GM12872 (cell line): ENCODE data around the gene LRMDA.

Source experiments
- TF ChIP-seq, protein P1 (sequence below): IDR thresholded peaks from 3 replicates; pipeline ENCODE4 v1.5.1; 2011; ENCODE audit warnings: low read depth, mild to moderate bottlenecking, low read length, moderate library complexity; ENCODE audit not compliant: insufficient read depth

LRMDA gene

DNA sequence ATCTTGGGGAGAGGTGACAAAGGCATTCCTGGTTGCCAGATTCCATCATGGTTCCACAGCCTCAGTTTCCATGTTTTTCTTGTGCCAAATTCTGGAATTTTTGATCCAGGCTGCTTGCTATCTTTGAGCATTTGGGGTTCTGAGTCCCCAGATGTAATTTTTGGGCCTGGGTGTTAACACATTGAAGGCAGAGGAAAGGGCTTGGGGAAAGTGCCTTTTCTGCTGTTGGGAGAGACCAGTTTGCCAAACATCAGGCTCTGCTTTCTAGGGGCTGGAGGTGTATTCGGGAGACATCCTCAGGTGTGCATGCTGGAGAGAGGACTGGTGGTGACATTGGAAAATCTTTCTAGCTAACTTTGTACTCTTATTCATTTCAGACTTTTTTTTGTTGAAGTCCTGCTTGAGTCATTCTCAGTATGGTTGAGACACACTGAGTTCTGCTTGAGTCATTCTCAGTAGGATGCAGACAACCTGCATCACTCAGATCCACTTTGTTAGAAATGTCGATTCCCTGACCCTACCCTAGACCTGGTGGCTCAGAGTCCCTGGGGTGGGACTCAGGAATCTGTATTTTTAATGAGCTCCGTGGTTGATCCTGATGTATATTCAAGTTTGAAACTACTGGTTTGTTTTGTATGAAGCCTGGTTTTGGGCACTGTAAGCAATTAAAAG, 101.0 kb downstream of the LRMDA start:
- TF ChIP-seq, protein P1, sequence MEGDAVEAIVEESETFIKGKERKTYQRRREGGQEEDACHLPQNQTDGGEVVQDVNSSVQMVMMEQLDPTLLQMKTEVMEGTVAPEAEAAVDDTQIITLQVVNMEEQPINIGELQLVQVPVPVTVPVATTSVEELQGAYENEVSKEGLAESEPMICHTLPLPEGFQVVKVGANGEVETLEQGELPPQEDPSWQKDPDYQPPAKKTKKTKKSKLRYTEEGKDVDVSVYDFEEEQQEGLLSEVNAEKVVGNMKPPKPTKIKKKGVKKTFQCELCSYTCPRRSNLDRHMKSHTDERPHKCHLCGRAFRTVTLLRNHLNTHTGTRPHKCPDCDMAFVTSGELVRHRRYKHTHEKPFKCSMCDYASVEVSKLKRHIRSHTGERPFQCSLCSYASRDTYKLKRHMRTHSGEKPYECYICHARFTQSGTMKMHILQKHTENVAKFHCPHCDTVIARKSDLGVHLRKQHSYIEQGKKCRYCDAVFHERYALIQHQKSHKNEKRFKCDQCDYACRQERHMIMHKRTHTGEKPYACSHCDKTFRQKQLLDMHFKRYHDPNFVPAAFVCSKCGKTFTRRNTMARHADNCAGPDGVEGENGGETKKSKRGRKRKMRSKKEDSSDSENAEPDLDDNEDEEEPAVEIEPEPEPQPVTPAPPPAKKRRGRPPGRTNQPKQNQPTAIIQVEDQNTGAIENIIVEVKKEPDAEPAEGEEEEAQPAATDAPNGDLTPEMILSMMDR: no peak

DNA sequence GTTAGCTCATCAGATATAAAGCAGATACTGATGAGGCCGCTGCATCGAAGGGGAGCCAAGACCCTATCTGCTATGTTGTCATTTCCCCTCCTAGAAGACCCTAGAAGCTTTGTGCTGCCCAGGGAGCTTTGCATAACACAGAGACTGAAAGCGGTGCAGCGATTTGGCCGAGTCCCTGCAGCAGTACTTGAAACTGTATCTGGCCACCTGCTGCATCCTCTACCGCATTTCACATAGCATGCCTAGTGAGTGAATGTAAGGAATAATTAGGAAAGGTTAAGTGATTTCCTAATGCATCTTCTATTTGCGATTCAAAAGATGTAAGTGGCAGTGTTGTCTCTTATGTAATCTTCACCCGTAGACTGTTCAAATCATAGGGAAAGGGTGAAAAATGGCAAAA, 106.7 kb downstream of the LRMDA start:
- TF ChIP-seq, protein P1: no peak

DNA sequence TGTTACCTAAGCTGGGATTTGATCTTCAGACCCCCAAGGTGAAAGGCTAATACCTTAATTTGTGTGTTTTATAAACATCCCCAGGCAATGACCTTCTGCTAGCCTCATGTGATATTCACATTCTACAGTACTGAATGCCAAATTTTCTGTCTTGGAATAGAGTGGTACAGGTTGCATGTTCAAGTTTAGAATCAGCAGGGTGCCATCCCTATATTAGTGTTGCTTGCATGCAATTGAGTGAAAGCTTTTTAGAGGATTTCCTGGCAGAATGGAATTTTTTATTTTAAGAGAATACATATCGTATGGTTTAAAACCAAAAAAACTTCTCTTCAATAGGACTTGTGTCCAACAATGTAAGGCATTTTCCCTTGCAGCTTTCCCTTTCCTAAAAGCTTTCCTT, 107.3 kb downstream of the LRMDA start:
- TF ChIP-seq, protein P1: no peak

DNA sequence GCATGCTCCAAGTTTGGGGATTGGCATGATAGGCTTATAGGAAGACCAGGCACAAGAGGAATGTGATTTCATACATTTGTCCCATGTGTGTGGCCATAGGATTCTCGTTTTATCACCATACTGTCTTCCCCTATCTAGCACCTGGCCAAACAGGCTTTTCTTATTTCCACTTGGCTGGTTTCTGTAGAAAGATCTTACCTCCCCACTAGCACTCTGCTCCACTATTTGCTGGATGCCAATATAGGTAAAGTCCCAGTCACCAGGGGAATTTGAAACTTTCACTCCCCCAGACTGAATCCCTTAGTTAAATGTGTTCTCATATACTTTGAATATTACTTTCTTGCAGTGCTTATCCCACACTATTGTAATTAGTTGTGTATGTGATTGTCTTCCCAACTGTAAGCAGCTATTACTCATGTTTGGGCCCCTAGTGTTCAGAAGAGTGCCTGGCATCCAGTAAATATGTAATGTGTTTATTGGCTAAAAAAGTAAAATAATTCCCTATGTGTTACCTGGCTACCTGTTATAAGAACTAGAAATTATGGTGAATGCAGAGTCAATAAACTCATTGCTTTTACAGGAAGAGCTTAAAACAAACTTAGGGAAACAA, 109.0 kb downstream of the LRMDA start:
- TF ChIP-seq, protein P1: no peak

- TF ChIP-seq, protein P1: no peak
Observed at GRCh38 chr10:75540981-75541380, 109.6 kb downstream of the LRMDA start.

- TF ChIP-seq, protein P1: no peak
Observed at GRCh38 chr10:75541411-75541810, 110.0 kb downstream of the LRMDA start.

- TF ChIP-seq, protein P1: no peak
Observed at GRCh38 chr10:75542084-75542483, 110.7 kb downstream of the LRMDA start.
